ENCODE results near the gene NEURL2. TPM values are rescaled to one million over a fixed set of nuclear protein-coding genes. Genes with fewer than 3 reads are reported as not detected.

The NEURL2 gene
- total RNA-seq, 3 donors from 2014 or later = 7.5 to 9.7 (median 8.8) TPM

DNA sequence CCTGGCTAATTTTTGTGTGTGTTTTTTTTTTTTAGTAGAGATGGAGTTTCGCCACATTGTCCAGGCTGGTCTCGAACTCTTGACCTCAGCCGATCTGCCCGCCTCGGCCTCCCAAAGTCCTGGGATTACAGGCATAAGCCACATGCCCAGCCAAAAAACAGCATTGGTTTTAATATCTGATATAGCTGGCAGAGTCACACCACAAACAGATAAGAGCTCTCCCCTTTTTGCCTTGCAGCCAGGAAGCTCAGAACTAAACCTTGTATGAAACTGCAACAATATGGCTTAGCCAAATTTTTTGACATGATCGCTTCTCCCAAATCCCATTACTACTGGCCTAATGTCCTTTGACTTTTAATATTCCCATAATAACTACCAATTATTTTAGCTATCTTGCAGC is 38.7 kb downstream of the NEURL2 start:
- Histone ChIP-seq H3K36me3 (no peaks in the 10 kb centered on the region), H3K27ac (no peak overlapping the region), H3K4me1 (peaks cover 0 to 12% of the 10 kb centered on the region in 2 donors), H3K9me3 (no peaks in the 10 kb centered on the region), H3K27me3 (no peaks in the 10 kb centered on the region), H3K4me3 (no peak overlapping the region)
- no peak for DNase-seq (ENCODE audit: low spot score in 2 of 2)
- no peak for TF ChIP-seq POLR2A (IDR thresholded peaks at IDR 0.05)
- intact Hi-C loops (cut with DNase I; ENCODE audit: low total_unique reads) = no loop called here

- TF ChIP-seq POLR2A (IDR thresholded peaks at IDR 0.05) (no peak), CTCF (IDR thresholded peaks at IDR 0.05) (no peak), POLR2AphosphoS5 (IDR thresholded peaks at IDR 0.05) (no peak)
- H3K36me3 ChIP-seq = no peaks in the 10 kb centered on the region
These were observed 39.5 kb downstream of the NEURL2 start for GRCh38 chr20:45851501-45851900.

GRCh38 chr20:45850926-45851325 is 40.1 kb downstream of the NEURL2 start:
- no peaks in the 10 kb centered on the region for H3K27me3 ChIP-seq
- no peak overlapping the region for H3K27ac ChIP-seq
- H3K4me3 ChIP-seq = no peak overlapping the region
- no peak for TF ChIP-seq CTCF (IDR thresholded peaks at IDR 0.05)
- no peak for TF ChIP-seq POLR2AphosphoS5 (IDR thresholded peaks at IDR 0.05)
- no peak for TF ChIP-seq POLR2A (IDR thresholded peaks at IDR 0.05)
- H3K4me1 ChIP-seq = peaks cover 0 to 12% of the 10 kb centered on the region in 2 donors
- H3K36me3 ChIP-seq = no peaks in the 10 kb centered on the region
- DNase-seq (ENCODE audit: low spot score in 2 of 2) = no peak
- no peaks in the 10 kb centered on the region for H3K9me3 ChIP-seq
- intact Hi-C loops (cut with DNase I; ENCODE audit: low total_unique reads) = no loop called here

More at GRCh38 chr20:45851501-45851900, 39.5 kb downstream of the NEURL2 start:
- Histone ChIP-seq H3K4me1 (peaks cover 0 to 12% of the 10 kb centered on the region in 2 donors), H3K27ac (no peak overlapping the region), H3K9me3 (no peaks in the 10 kb centered on the region), H3K4me3 (no peak overlapping the region), H3K27me3 (no peaks in the 10 kb centered on the region)
- intact Hi-C loops (cut with DNase I; ENCODE audit: low total_unique reads) = no loop called here
- no peak for DNase-seq (ENCODE audit: low spot score in 2 of 2)

DNA sequence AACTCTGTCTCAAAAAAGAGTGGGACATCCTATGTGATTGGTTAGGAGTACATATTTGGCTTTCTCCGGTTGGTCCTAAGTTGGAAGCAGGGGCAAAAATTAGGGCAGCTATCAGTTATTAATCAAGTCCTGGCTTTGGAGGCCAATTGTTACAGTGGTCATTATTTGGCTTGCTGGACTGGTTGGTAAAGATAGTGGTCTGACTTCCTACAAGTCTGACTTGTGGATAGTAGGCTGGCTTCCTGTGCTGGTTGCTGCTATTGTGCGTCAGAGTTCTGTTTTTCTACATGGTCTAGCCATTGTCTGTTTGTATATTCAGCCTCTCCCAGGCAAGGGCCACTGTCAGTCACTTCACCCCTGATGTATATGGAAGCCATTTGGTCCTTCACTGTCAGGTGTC is 40.8 kb downstream of the NEURL2 start:
- Histone ChIP-seq H3K27me3 (no peaks in the 10 kb centered on the region), H3K36me3 (no peaks in the 10 kb centered on the region), H3K9me3 (no peaks in the 10 kb centered on the region), H3K4me1 (peaks cover 0 to 5% of the 10 kb centered on the region in 2 donors), H3K27ac (no peak overlapping the region), H3K4me3 (no peak overlapping the region)
- DNase-seq (ENCODE audit: low spot score in 2 of 2) = no peak
- intact Hi-C loops (cut with DNase I; ENCODE audit: low total_unique reads) = no loop called here
- TF ChIP-seq CTCF (IDR thresholded peaks at IDR 0.05) = no peak
- no peak for TF ChIP-seq POLR2AphosphoS5 (IDR thresholded peaks at IDR 0.05)
- no peak for TF ChIP-seq POLR2A (IDR thresholded peaks at IDR 0.05)

GRCh38 chr20:45848969-45849582 is 41.9 kb downstream of the NEURL2 start:
- DNase-seq (ENCODE audit: low spot score in 2 of 2) = no peak
- H3K36me3 ChIP-seq = no peaks in the 10 kb centered on the region
- intact Hi-C loops (cut with DNase I; ENCODE audit: low total_unique reads) = no loop called here

More at GRCh38 chr20:45848969-45849582, 41.9 kb downstream of the NEURL2 start:
- no peaks in the 10 kb centered on the region for H3K27me3 ChIP-seq
- no peak for TF ChIP-seq POLR2A (IDR thresholded peaks at IDR 0.05)
- TF ChIP-seq POLR2AphosphoS5 (IDR thresholded peaks at IDR 0.05) = no peak
- no peak for TF ChIP-seq CTCF (IDR thresholded peaks at IDR 0.05)
- no peaks in the 10 kb centered on the region for H3K4me1 ChIP-seq
- H3K27ac ChIP-seq = no peak overlapping the region
- H3K9me3 ChIP-seq = no peaks in the 10 kb centered on the region
- no peak overlapping the region for H3K4me3 ChIP-seq
